SK-N-SH treated with all-trans-retinoic acid at 6 μM for 48 hours (cell line): Measurements from ENCODE around the gene PPP1R1B.

Experiments used
- ATAC-seq: fragments of 200-7000 bp; cut with Tn5 transposase; 3 replicates; pipeline ENCODE4 v1.9.1; 2020; ENCODE audit warnings: mild to moderate bottlenecking, moderate library complexity
- ARNTL ChIP-seq: fragments of 450-650 bp; formaldehyde crosslinking; IDR thresholded peaks from 2 replicates; pipeline ENCODE4 v1.5.0; 2020; ENCODE audit warnings: low read depth, mild to moderate bottlenecking, moderate library complexity, borderline replicate concordance
- BACH2 ChIP-seq: fragments of 250-450 bp; sonication (Bioruptor Pico); IDR thresholded peaks from 2 replicates; pipeline ENCODE4 v1.9.0; 2021; ENCODE audit warnings: mild to moderate bottlenecking, borderline replicate concordance
- CSDC2 ChIP-seq: fragments of 250-450 bp; sonication (Bioruptor Pico); IDR thresholded peaks from 2 replicates; pipeline ENCODE4 v1.5.0; 2020; ENCODE audit warnings: mild to moderate bottlenecking, moderate library complexity
- CSRNP3 ChIP-seq: fragments of 250-450 bp; sonication (Bioruptor Pico); IDR thresholded peaks from 2 replicates; pipeline ENCODE4 v1.5.1; 2021; ENCODE audit warnings: mild to moderate bottlenecking, moderate library complexity
- ESRRG ChIP-seq: fragments of 250-450 bp; sonication (Bioruptor Pico); IDR thresholded peaks from 2 replicates; pipeline ENCODE4 v1.6.1; 2021; ENCODE audit warnings: mild to moderate bottlenecking
- GLIS3 ChIP-seq: fragments of 250-450 bp; sonication (Bioruptor Pico); IDR thresholded peaks from 2 replicates; pipeline ENCODE4 v1.5.0; 2020; ENCODE audit warnings: mild to moderate bottlenecking, moderate library complexity
- ISL1 ChIP-seq: fragments of 250-450 bp; sonication (Bioruptor Pico); IDR thresholded peaks from 2 replicates; pipeline ENCODE4 v2.1.2; 2022; ENCODE audit warnings: mild to moderate bottlenecking, moderate library complexity
- OSR1 ChIP-seq: fragments of 250-450 bp; sonication (Bioruptor Pico); IDR thresholded peaks from 2 replicates; pipeline ENCODE4 v1.8.0; 2022; ENCODE audit warnings: moderate library complexity, mild to moderate bottlenecking, inconsistent platforms
- POU6F1 ChIP-seq: fragments of 250-450 bp; sonication (Bioruptor Pico); IDR thresholded peaks from 2 replicates; pipeline ENCODE4 v1.8.0; 2021; ENCODE audit warnings: low read depth, mild to moderate bottlenecking, moderate library complexity, borderline replicate concordance
- PPARA ChIP-seq: fragments of 250-450 bp; sonication (Bioruptor Pico); IDR thresholded peaks from 2 replicates; pipeline ENCODE4 v1.5.0; 2020; ENCODE audit warnings: mild to moderate bottlenecking, borderline replicate concordance
- RARB ChIP-seq: fragments of 250-450 bp; sonication (Bioruptor Pico); IDR thresholded peaks from 2 replicates; pipeline ENCODE4 v1.8.0; 2021; ENCODE audit warnings: mild to moderate bottlenecking, moderate library complexity
- SNAI2 ChIP-seq: fragments of 250-450 bp; sonication (Bioruptor Pico); IDR thresholded peaks from 2 replicates; pipeline ENCODE4 v1.5.0; 2020; ENCODE audit warnings: mild to moderate bottlenecking, moderate library complexity
- TCF4 ChIP-seq: fragments of 250-450 bp; sonication (Bioruptor Pico); IDR thresholded peaks from 2 replicates; pipeline ENCODE4 v1.8.0; 2021; ENCODE audit warnings: mild to moderate bottlenecking, moderate library complexity, borderline replicate concordance
- TOX ChIP-seq: fragments of 250-450 bp; sonication (Bioruptor Pico); IDR thresholded peaks from 2 replicates; pipeline ENCODE4 v1.8.0; 2021; ENCODE audit warnings: mild to moderate bottlenecking, moderate library complexity, borderline replicate concordance
- TSHZ2 ChIP-seq: fragments of 250-450 bp; sonication (Bioruptor Pico); IDR thresholded peaks from 2 replicates; pipeline ENCODE4 v1.5.0; 2020; ENCODE audit warnings: mild to moderate bottlenecking, moderate library complexity
- ZC3H10 ChIP-seq: fragments of 250-450 bp; sonication (Bioruptor Pico); IDR thresholded peaks from 2 replicates; pipeline ENCODE4 v1.5.1; 2021; ENCODE audit warnings: mild to moderate bottlenecking, moderate library complexity
- ZFP30 ChIP-seq: fragments of 450-650 bp; formaldehyde crosslinking; IDR thresholded peaks from 2 replicates; pipeline ENCODE4 v1.5.0; 2022; ENCODE audit warnings: mild to moderate bottlenecking, moderate library complexity
- ZNF565 ChIP-seq: fragments of 450-650 bp; formaldehyde crosslinking; conservative IDR thresholded peaks from 2 replicates; pipeline ENCODE4 v1.5.0; 2020; ENCODE audit warnings: low read depth, mild to moderate bottlenecking, moderate library complexity
- ZNF70 ChIP-seq: fragments of 450-650 bp; formaldehyde crosslinking; IDR thresholded peaks from 2 replicates; pipeline ENCODE4 v1.5.0; 2020; ENCODE audit warnings: mild to moderate bottlenecking, moderate library complexity
- ZNF8 ChIP-seq: fragments of 450-650 bp; formaldehyde crosslinking; IDR thresholded peaks from 2 replicates; pipeline ENCODE4 v1.5.0; 2020; ENCODE audit warnings: mild to moderate bottlenecking, moderate library complexity
- TF ChIP-seq, protein P1 (sequence below): fragments of 250-450 bp; sonication (Bioruptor Pico); IDR thresholded peaks from 2 replicates; pipeline ENCODE4 v1.8.0; 2020; ENCODE audit warnings: mild to moderate bottlenecking, moderate library complexity, borderline replicate concordance
- TF ChIP-seq, protein P2 (sequence below): fragments of 250-450 bp; sonication (Bioruptor Pico); IDR thresholded peaks from 2 replicates; pipeline ENCODE4 v1.5.1; 2020; ENCODE audit warnings: low read depth, mild to moderate bottlenecking, moderate library complexity

The PPP1R1B gene

DNA sequence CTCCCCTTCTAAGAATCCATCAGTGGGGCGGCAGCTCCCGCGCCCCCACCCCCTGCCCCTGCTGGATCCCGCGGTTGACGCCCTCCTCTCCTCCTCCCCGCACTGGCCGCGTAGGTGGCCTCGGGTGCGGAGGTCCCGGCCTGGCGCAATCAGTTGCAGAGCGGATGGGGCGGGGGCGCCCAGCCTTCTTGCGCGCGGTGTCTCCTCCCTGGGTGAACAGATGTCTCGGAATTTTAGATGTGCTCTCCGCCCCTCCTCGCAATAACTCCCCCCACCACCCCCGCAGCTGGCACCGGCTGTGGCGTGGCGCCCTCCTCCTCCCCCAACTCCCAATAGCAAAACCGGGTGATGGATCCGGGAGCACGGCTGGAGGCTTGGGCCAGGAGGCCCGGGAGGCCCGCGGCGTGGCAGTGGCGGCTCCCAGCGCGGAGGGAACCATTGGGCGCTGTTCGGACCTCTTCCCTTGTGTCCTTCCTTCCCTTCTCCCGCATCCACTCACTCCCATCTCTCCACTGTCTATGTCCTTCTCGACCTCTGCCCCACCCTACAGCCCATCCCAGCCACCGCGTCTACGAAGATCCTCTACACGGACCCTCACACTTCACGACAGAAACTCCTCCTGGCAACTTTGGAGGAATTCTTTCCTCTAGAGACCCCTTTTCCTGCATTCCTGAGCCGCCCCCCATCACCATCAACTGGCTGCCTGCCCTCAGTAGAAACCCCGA lies 30.0 kb upstream of the PPP1R1B start:
- ATAC-seq = no peak
- TF ChIP-seq, protein P1, sequence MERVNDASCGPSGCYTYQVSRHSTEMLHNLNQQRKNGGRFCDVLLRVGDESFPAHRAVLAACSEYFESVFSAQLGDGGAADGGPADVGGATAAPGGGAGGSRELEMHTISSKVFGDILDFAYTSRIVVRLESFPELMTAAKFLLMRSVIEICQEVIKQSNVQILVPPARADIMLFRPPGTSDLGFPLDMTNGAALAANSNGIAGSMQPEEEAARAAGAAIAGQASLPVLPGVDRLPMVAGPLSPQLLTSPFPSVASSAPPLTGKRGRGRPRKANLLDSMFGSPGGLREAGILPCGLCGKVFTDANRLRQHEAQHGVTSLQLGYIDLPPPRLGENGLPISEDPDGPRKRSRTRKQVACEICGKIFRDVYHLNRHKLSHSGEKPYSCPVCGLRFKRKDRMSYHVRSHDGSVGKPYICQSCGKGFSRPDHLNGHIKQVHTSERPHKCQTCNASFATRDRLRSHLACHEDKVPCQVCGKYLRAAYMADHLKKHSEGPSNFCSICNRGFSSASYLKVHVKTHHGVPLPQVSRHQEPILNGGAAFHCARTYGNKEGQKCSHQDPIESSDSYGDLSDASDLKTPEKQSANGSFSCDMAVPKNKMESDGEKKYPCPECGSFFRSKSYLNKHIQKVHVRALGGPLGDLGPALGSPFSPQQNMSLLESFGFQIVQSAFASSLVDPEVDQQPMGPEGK = no peak
- TF ChIP-seq ESRRG (CRISPR knock-in tag) (no peak), SNAI2 (CRISPR knock-in tag) (no peak), BACH2 (CRISPR knock-in tag) (no peak), CSRNP3 (CRISPR knock-in tag) (no peak), OSR1 (CRISPR knock-in tag) (no peak), ZNF8 (CRISPR knock-in tag) (no peak), GLIS3 (CRISPR knock-in tag) (no peak), TSHZ2 (no peak), ZNF565 (CRISPR knock-in tag) (no peak), ISL1 (CRISPR knock-in tag) (no peak), PPARA (CRISPR knock-in tag) (no peak), RARB (no peak), POU6F1 (CRISPR knock-in tag) (no peak), ZFP30 (CRISPR knock-in tag) (no peak), TCF4 (no peak), ZC3H10 (CRISPR knock-in tag) (no peak)
- TF ChIP-seq, protein P2, sequence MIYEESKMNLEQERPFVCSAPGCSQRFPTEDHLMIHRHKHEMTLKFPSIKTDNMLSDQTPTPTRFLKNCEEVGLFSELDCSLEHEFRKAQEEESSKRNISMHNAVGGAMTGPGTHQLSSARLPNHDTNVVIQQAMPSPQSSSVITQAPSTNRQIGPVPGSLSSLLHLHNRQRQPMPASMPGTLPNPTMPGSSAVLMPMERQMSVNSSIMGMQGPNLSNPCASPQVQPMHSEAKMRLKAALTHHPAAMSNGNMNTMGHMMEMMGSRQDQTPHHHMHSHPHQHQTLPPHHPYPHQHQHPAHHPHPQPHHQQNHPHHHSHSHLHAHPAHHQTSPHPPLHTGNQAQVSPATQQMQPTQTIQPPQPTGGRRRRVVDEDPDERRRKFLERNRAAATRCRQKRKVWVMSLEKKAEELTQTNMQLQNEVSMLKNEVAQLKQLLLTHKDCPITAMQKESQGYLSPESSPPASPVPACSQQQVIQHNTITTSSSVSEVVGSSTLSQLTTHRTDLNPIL (CRISPR knock-in tag) = no peak

DNA sequence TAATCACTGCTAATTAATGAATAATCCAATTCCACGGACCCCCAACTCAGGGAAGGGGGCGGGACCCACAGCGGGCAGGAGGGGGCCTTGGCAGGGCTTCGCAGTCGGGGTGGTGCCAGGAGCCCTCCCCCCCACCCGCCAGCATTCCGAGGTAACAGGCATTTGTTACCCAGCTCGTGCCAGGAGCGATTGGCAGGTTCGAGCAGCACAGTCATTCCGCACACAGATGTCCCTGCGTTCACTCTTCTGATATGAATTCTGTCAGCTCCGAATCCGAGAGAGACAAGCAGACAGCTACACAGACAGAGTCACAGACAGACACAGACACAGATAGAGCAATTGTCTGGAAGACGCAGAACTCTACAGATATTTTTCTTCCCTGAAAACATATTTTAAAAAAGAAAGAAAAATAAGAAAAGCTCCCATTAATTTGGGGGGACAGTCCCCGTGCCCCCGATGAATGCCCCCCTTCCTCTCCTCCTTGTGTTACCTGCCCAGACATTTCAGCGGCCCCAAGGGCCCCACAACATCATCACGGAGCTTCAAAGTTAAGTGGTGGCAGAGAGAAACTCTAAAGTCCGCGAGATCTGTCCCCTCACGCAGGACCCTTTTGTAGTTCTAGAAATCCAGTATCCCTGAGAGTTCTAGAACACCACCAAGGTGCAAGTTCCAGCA lies 29.2 kb upstream of the PPP1R1B start:
- TF ChIP-seq, protein P2 (CRISPR knock-in tag) = no peak
- TF ChIP-seq RARB (no peak), ESRRG (CRISPR knock-in tag) (no peak), OSR1 (CRISPR knock-in tag) (no peak), CSDC2 (CRISPR knock-in tag) (no peak), ARNTL (no peak), ZFP30 (CRISPR knock-in tag) (no peak), ZNF8 (CRISPR knock-in tag) (no peak), CSRNP3 (CRISPR knock-in tag) (no peak), TOX (no peak), TCF4 (no peak), ISL1 (CRISPR knock-in tag) (no peak), ZNF70 (no peak)
- TF ChIP-seq, protein P1 = no peak
- no peak for ATAC-seq
